H54 (cell line): ENCODE results near the gene SYNPO2.
"Not testable (repeated sequence)": the region's sequence is repeated elsewhere in the genome, so short reads cannot be mapped to it uniquely, and the experiment has no call there.

Source experiments
- DNase-seq: peaks from one replicate; pipeline ENCODE4 v3.0.0; 2011; ENCODE audit warnings: low spot score, mixed read lengths; ENCODE audit not compliant: insufficient read length
- FAIRE-seq: peaks from 3 replicates; lab custom pipeline; 2011; peaks lifted over from hg19 to GRCh38; lab: Jason Lieb, UNC
- POLR2A ChIP-seq: IDR thresholded peaks from 2 replicates; pipeline ENCODE4 v1.6.1; 2011; ENCODE audit warnings: low read depth, mild to moderate bottlenecking, low read length

The SYNPO2 gene

DNA sequence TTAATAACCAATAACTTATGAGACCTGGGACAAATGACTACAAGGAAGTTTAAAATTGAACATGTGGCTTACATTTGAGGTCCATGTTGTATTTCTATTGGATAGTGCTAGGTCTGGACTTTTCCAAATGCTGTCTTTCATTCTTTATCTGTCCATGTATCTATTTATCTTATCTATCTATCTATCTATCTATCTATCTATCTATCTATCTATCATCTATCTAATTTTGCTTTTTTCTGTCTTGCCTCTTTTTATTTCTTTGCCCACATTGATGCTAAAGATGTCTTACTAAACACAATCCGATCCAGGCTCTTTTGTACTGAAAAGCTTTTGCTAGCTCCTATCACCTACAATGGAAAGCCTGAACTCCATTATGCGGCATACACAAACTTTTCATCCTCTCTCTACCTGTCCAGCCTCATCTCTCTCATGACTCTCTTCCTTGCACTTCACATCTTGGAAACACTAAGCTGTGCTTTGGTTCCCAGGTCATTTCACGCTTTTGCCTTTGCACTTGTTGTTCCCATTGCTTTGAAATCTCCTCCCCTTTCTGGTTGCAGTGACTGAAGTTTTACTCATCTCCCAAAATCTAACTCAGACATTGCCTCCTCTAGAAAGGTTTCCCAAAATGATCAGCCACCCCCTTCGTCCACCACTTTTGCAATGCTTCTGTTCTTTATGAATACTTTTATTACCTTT is 107.2 kb downstream of the SYNPO2 start:
- DNase-seq (no peak), FAIRE-seq (no peak)
- TF ChIP-seq POLR2A: no peak

DNA sequence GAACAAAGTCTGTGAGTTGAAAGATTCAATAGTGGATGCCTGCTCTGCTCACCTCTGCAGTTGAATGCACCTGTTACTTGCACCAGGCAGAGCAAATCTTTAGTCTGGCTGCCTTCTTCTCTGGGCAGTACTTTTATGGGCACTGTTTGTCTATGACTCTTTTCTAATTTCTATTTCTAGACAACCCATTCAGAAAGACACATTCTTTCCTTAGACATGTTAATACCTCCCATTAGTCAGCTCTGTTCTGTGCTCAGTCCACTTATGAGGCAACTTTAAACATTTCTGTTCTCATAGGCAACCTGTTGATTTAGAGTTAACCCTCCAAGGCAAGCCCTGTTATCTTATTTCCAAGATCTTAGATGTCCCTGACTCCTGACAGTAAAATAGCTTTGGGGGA is 108.9 kb downstream of the SYNPO2 start:
- FAIRE-seq (no peak), DNase-seq (no peak)
- TF ChIP-seq POLR2A: no peak

DNA sequence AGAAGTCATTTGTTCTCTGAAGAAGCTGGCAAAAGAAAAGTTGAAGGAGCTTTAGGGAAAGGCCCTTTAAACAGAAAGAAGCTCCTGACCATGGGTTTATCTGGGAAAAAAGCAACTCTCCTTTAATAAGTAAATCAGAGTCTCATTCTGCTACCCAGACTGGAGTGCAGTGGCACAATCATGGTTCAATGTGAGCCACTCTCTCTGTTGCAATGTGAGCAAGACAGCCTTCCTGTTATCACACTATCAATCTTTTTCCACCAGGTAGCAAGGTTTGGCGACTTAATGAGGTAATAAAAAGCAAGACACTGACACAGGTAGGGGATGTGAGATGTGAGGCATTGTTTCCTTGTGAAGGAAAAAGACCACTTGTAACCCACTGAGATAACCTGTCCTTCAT is 111.3 kb downstream of the SYNPO2 start:
- FAIRE-seq (no peak), DNase-seq (no peak)
- no peak for TF ChIP-seq POLR2A

DNA sequence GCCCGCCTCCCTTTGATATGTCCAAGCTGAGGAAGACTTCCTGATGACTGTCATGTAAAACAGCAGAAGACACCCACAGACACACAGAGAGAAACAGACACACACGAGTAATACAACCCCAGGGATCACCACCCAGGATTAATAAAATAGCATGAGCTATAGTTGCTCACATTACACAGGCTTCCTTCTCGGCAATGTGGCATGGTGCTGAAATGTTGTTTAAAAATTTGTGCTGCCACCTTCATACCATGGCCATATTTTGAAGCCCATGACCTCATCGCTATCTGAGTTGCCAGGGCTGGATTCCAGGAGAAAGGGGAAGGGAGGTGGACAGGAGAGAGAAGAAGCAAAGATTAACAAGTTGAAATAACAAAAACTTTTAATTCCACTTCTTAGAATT is 111.7 kb downstream of the SYNPO2 start:
- FAIRE-seq (no peak), DNase-seq (no peak)
- TF ChIP-seq POLR2A: no peak

DNA sequence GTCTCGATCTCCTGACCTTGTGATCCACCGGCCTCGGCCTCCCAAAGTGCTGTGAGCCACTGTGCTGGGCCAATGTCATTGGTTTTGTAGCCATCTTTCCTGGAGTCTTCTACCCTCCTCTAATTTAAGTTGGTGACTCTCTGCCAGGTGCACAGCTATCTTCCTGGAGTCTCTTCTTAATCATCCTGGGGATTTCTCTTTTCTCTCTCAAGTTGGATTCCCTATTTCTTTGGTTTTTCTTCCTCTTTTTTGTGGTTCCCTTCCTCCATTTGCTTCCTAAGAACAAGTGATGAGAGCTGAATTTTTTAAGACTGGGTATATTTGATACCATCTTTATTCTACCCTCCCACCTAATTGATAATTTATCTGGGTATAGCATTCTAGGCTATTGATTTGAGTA is 113.8 kb downstream of the SYNPO2 start:
- DNase-seq (no peak), FAIRE-seq (no peak)
- TF ChIP-seq POLR2A: no peak

DNA sequence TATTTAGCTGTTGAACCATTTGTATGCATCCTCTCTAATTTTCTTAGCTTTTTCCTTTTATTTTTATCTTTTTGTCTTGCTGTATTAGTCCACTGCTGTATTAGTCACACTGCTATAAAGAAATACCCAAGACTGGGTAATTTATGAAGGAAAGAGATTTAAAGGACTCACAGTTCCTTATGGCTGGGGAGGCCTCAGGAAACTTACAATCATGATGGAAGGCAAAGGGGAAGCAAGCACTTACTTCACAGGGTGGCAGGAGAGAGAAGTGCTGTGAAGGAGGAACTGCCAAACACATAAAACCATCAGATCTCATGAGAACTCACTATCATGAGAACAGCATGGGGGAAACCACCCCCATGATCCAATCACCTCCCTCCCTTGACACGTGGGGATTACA is 114.3 kb downstream of the SYNPO2 start:
- not testable (repeated sequence) for FAIRE-seq, DNase-seq

DNA sequence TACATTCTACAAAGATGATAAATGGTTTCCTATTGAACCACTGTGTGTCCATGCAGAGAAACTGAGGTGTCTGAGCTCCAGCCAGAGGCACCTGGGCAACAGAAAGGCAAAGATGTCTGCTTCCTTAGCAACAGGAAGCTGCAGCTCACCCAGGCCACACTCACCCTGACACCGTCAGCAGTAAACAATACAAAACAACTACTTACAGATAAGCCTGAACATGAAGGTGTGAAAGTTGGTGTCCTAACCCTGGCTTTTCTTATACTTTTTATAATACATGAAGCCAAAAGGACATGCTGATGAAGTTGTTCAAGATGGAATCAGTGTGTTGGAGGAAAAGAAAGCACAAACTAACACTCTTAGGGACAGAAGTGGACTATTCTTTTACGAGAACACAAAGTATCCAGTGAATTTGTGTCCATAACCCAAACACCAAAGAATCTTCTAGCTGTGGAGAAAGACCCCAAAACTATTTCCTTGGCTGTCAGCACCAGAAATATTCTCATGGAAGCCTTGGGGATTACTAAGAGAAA is 117.3 kb downstream of the SYNPO2 start:
- no peak for FAIRE-seq

DNA sequence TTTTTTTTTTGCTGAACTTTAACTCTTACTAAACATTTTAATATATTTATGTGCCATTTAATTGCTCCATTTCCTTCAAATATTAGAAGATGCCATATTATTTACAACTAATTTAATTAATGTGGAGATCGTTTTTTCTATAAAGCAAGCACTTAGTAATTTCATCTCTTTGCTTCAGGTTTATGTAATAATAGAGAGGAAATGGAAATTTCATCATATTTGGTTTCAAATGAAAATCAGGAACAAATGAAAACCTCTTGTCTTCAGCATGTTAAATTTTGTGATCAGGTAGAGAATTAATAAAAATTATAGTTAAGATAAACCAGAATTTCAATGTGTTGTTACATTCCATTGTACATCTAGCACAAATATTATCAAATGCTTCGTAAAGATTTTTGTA is 120.1 kb downstream of the SYNPO2 start:
- no peak for TF ChIP-seq POLR2A
- FAIRE-seq (no peak), DNase-seq (no peak)

More for the DNA sequence above, 117.3 kb downstream of the SYNPO2 start:
- DNase-seq: no peak
- TF ChIP-seq POLR2A: no peak

DNA sequence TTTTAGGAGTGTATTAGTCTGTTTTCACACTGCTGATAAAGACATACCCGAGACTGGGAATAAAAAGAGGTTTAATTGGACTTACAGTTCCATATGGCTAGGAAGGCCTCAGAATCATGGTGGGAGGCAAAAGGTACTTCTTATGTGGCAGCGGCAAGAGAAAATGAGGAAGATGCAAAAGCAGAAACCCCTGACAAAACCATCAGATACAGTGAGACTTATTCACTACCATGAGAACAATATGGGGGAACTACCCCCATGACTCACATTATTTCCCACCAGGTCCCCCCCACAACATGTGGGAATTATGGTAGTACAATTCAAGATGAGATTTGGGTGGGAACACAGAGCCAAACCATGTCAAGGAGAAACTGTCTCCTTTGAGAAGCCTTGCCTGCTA is 121.6 kb downstream of the SYNPO2 start:
- DNase-seq, FAIRE-seq: not testable (repeated sequence)

DNA sequence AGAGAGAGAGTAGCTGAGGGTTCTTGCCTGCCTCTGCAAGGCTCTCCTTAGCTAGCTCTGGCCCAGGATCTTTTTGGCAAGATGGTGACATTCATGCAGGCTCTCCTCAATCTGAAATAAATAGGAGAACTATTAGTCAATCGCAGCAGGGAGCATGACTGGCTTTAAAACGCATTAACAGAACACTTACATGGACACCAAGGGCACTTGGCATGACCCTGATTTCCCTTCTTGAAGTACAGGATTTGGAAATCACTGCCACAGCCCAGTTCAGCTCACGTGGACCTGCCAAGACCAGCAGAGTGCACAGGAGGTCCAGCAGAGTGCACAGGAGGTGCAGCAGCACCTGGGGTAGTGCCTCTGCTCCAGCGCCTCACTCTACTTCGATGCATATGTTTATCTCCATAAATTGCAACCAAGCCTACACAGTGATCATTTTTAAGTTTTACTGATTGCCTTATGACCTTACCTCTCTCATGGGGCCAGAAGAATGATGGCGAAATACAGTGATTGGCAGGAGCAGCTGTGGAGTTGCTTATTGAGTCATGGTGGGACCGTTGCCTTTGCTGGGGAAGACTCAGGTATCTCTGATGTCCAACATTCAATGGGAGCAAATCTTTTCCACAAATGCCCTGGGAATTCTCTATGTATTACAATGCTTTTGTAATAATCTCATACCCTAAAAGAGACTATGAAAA is 122.4 kb downstream of the SYNPO2 start:
- DNase-seq (no peak), FAIRE-seq (no peak)
- TF ChIP-seq POLR2A: no peak

DNA sequence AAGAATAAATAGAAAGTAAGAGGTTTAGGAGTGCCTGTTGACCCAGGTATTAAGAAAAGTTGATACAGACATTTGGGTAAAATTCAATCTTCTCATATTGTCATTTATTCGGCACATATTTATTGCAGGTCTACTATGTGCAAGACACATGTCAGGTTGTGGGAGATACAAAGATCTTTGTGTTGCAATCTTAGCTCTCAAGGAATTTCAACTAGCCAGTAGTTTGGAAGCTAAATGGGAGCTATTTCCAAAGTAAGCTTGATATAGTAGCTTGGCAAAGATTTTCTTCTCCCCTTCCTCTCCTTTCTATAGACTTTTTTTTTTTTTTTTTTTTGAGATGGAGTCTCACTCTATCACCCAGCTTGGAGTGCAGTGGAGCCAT is 122.9 kb downstream of the SYNPO2 start:
- no peak for FAIRE-seq
- no peak for DNase-seq
- TF ChIP-seq POLR2A: no peak

DNA sequence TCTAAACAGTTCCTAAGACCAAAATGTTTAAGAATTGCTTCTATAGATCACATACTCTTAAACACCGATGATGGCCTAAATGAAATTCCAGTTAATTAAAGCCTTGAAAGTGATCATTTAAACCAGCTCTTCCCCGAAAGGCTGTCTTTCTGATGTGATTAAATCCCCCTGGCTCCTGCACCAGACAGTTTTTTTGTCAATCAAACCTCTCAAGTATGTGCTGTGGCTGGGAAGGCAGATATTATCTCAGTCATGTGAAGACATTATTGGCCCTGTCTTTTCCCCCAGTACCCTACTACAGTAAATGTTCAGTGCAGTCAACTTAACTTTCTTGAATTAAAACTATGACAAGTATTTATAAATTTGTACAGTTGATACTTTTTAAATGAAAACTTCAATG is 126.0 kb downstream of the SYNPO2 start:
- no peak for DNase-seq
- TF ChIP-seq POLR2A: no peak
- no peak for FAIRE-seq

DNA sequence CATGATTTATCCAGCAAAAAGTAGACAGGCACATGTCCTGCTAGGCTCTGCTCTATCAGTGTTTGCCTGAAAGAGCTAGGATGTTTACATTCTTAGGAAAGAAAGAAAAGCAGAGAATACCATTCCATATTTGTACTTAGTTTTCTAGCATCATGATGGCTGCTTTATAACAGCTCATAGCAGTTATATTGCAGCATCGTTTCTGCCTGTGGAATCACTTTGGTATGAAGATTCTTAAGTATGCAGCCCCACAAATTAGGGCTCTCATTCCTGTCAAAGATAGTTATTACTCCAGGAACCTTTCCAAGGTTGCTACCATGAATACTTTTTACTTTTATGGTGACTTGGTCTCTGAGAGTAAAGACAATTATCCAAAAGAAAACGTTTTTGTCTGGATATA is 128.0 kb downstream of the SYNPO2 start:
- TF ChIP-seq POLR2A: no peak
- DNase-seq (no peak), FAIRE-seq (no peak)

DNA sequence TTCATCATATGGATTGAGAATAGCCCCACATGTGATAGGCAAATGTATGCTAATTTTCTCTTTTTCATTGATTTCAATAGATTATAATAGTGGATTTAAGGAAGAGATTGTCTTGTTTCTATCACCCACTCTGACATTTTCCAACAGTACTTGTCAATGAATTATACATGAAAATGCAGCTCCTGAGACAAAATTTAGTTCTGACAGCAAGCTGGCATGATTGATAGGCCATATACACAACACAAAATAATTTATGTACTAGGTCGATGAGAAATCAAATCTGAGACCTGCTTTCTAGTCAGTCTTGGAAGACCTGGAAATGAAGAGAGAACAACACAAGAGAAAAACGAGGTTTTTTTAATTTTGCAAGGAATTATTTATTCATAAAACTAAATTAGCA is 129.0 kb downstream of the SYNPO2 start:
- no peak for FAIRE-seq
- DNase-seq: no peak
- TF ChIP-seq POLR2A: no peak

DNA sequence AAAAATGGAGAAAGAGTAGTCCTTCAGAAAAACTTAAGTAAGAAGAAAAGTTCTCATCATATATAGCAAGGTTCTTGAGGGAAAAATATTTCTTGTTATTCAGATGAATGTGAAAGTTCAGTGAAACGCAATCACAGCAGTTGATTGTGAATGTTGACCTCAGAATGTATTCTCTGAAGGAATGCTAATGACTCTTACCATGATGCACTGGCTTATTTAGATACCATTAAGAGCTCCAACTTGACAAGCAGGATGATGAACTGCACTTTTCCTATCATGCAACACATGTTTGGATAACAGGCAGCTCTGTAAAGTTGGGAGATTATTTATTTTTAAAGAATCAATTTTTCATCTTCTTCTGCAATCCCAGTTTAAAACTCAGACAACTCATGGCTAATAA is 131.5 kb downstream of the SYNPO2 start:
- no peak for TF ChIP-seq POLR2A
- FAIRE-seq (no peak), DNase-seq (no peak)

DNA sequence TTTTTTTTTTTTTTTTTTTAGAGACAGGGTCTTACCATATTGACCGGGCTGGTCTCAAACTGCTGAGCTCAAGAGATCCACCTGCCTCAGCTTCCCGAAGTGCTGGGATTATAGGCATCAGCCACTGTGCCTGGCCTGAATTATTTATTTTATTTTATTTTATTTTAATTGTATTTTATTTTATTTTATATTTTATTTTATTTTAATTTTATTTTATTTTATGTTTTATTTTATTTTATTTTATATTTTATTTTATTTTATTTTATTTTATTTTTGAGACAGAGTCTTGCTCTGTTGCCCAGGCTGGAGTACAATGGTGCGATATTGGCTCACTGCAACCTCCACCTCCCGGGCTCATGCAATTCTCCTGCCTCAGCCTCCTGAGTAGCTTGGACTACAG is 133.9 kb downstream of the SYNPO2 start:
- FAIRE-seq: not testable (repeated sequence)

More for the DNA sequence above, 133.9 kb downstream of the SYNPO2 start:
- not testable (repeated sequence) for DNase-seq
